Esophagus muscularis mucosa (tissue), 4 donors: ENCODE measurements around the gene CDC25B. TPM values are rescaled to one million over a fixed set of nuclear protein-coding genes. Genes with fewer than 3 reads are reported as not detected.

Experiments
- DNase-seq: peaks from one replicate; pipeline ENCODE4 v3.0.0-alpha.2; 2017; ENCODE audit errors: extremely low spot score
- H3K27ac ChIP-seq, 4 donors: fragments of 200-600 bp; sonication (generic); replicated peaks in 1 of 4; 1 replicate in 3 of 4; 2 replicates in 1 of 4; pipeline ENCODE4 v1.5.1; 2016 to 2019; ENCODE audit warnings: mild to moderate bottlenecking in 1 of 4
- H3K27me3 ChIP-seq, 4 donors: fragments of 200-600 bp; sonication (generic); one replicate each; pipeline versions ENCODE4 v1.5.1 to v1.6.0; 2016 to 2019
- H3K36me3 ChIP-seq, 4 donors: fragments of 200-600 bp; sonication (generic); one replicate each; pipeline ENCODE4 v1.5.1; 2016 to 2019
- H3K4me1 ChIP-seq, 4 donors: fragments of 200-600 bp; sonication (generic); one replicate each; pipeline ENCODE4 v1.5.1; 2016 to 2019
- H3K4me3 ChIP-seq, 4 donors: fragments of 200-600 bp; sonication (generic); 1 replicate in 2 of 4; 2 replicates in 2 of 4; pipeline ENCODE4 v1.5.1; 2016 to 2019; ENCODE audit warnings: mild to moderate bottlenecking in 4 of 4, moderate library complexity in 1 of 4
- H3K9me3 ChIP-seq, 4 donors: fragments of 200-600 bp; sonication (generic); 1 replicate in 3 of 4; 2 replicates in 1 of 4; pipeline ENCODE4 v1.5.1; 2016 to 2019
- EP300 ChIP-seq: sonication (generic); formaldehyde crosslinking; IDR thresholded peaks from one replicate; pipeline ENCODE4 v1.6.1; 2017; ENCODE audit warnings: antibody characterized with exemption
- POLR2A ChIP-seq: fragments of 450-650 bp; IDR thresholded peaks from one replicate; pipeline ENCODE4 v1.6.1; 2017; ENCODE audit warnings: antibody characterized with exemption, moderate library complexity, mild to moderate bottlenecking, low read depth
- POLR2AphosphoS5 ChIP-seq, 2 donors: sonication (generic); formaldehyde crosslinking; IDR thresholded peaks; one replicate each; pipeline ENCODE4 v1.6.1; 2017; ENCODE audit warnings: antibody characterized with exemption in 2 of 2
- WGBS: methylation state at CpG from one replicate; pipeline ENCODE4 v1.1.5; 2018; 5-methylcytosine and 5-hydroxymethylcytosine counted together
- intact Hi-C: fragments of 100-400 bp; cut with DNase I; formaldehyde crosslinking; loops from one replicate; pipeline ENCODE4 v1.15.1; 2023
- total RNA-seq, 4 donors: library from RNA; depleted of rRNA; stranded (reverse); fragments of >200 nt; gene quantifications; one replicate each; pipeline versions ENCODE4 v1.1.0 to v1.2.1, GENCODE V29; 2016
- TF ChIP-seq, protein P1 (sequence below), 3 experiments: fragments of 200-600 bp in 2 of 3; fragments of 450-650 bp in 1 of 3; sonication (generic) in 2 of 3; IDR thresholded peaks; one replicate each; pipeline ENCODE4 v1.5.1; 2017 to 2019; ENCODE audit warnings: antibody characterized with exemption in 3 of 3, mild to moderate bottlenecking in 2 of 3, moderate library complexity in 1 of 3

The CDC25B gene
- total RNA-seq, 4 donors from 2014 or later = 29.9 to 43.1 (median 35.6) TPM

DNA sequence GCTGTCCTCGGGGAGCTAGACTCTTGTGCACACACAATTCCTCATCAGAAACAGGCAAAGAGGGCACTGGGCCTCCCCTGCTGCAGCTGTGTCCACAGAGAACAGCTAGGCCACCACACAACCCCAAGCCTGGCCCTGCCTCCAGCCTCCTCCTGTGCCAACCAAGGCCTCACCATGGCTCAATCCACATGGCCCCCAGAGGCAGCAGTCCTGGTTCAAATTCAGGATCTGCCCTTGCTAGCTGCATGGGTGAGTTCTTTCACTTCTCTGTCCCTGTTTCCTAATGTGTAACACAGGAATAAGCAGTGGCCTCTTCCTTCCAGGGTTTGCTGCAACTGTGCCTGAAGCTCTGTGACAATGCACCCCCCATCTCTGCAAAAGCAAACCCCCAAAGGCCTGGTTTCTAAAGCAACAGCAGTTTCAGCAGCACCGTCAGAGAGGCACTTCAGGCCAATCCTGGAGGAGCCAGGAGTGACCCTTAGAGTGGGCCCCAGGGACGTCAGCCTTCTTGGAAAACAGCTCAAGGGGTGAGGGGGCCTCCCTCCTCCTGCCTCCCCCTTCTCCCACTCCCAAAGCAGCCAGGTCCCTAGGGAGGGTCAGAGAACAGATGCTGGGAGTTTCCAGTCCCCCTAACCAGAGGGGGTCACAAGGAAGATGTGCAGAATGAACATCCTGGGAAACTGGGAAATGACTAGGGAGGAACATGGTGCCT, 30.8 kb upstream of the CDC25B start:
- Histone ChIP-seq H3K27me3 (no peaks in the 10 kb centered on the region), H3K27ac (peak overlapping the region; percentile 76 to 97 (median 92)), H3K36me3 (peaks cover 0 to 4% (median 0%) of the 10 kb centered on the region in 4 donors), H3K9me3 (no peaks in the 10 kb centered on the region), H3K4me1 (peaks cover 28 to 88% (median 86%) of the 10 kb centered on the region in 4 donors), H3K4me3 (peak overlapping the region in 3 of 4 donors; percentile 11 to 83 (median 72))
- DNase-seq = no peak
- whole genome bisulfite sequencing = 57% methylated on average over 2 of the region's 3 CpGs
- no peak for TF ChIP-seq POLR2A
- TF ChIP-seq EP300 = no peak
- no peak for TF ChIP-seq POLR2AphosphoS5 (IDR thresholded peaks at IDR 0.05)
- TF ChIP-seq, protein P1, sequence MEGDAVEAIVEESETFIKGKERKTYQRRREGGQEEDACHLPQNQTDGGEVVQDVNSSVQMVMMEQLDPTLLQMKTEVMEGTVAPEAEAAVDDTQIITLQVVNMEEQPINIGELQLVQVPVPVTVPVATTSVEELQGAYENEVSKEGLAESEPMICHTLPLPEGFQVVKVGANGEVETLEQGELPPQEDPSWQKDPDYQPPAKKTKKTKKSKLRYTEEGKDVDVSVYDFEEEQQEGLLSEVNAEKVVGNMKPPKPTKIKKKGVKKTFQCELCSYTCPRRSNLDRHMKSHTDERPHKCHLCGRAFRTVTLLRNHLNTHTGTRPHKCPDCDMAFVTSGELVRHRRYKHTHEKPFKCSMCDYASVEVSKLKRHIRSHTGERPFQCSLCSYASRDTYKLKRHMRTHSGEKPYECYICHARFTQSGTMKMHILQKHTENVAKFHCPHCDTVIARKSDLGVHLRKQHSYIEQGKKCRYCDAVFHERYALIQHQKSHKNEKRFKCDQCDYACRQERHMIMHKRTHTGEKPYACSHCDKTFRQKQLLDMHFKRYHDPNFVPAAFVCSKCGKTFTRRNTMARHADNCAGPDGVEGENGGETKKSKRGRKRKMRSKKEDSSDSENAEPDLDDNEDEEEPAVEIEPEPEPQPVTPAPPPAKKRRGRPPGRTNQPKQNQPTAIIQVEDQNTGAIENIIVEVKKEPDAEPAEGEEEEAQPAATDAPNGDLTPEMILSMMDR (IDR thresholded peaks at IDR 0.05) = no peak
- intact Hi-C loops = no loop called here

DNA sequence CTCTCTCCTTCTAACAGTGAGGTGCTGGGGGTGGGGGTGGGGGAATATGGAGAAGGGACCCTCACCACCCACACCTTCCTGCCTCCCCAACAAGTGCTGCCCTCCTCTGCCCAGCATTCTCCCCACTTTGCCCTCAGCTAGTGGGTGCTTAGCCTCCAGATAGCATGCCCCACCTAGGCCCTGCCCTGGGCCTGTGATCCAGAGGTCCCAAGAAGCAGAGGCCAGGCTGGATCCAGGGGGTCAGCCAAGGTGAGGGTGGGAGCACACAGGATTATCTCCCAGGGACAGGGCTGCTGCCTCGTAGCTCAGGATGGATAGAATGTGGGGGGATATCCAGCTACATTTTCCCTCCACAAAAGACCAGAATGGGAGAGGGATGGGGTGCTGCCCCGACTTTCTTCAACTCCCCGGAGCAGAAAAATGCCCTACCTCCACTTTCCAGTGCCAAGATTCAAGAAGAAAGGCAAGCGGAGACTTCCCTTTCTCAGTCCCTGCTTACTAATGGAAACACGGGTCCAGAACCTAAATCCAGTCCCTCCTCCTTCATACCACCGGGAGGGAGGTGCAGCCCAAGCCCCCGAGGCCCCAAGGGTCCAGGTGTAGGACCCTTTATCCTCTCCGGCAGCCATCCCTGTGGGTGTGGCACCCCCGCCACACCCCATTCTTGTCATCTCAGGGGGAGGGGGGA, 29.5 kb upstream of the CDC25B start:
- WGBS = 11% methylated on average over 8 of the region's 9 CpGs
- intact Hi-C loops = no loop called here

DNA sequence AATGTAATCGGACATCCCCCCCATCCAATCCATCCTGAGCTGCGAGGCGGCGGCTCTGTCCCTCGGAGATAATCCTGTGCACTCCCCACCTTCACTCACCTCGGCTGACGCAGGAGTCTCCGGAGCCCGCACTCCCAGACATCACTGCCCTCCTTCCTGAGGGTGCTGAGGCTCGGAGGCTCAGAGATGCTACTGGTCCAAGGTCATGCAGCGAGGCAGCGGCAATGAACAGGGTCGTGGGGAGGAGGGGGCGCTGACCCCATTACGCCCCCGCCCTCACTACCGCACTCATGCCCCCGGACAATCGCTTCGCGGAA, 29.0 kb upstream of the CDC25B start:
- no peak for DNase-seq
- Histone ChIP-seq H3K36me3 (no peaks in the 10 kb centered on the region), H3K4me3 (peak overlapping the region; percentile 68 to 83 (median 70)), H3K27ac (peak overlapping the region; percentile 76 to 97 (median 92)), H3K4me1 (peaks cover 28 to 72% (median 70%) of the 10 kb centered on the region in 4 donors), H3K9me3 (no peaks in the 10 kb centered on the region), H3K27me3 (no peaks in the 10 kb centered on the region)
- WGBS = 0% methylated on average over 3 of the region's 21 CpGs
- TF ChIP-seq, protein P1 (IDR thresholded peaks at IDR 0.05) = no peak
- no peak for TF ChIP-seq EP300
- TF ChIP-seq POLR2AphosphoS5 (IDR thresholded peaks at IDR 0.05) = no peak
- no peak for TF ChIP-seq POLR2A
- intact Hi-C loops = no loop called here

More for the DNA sequence above, 29.5 kb upstream of the CDC25B start:
- no peak for TF ChIP-seq POLR2A
- H3K4me3 ChIP-seq = peak overlapping the region; percentile 68 to 83 (median 70)
- H3K9me3 ChIP-seq = no peaks in the 10 kb centered on the region
- peaks cover 0 to 3% (median 0%) of the 10 kb centered on the region in 4 donors for H3K36me3 ChIP-seq
- peak overlapping the region; percentile 76 to 97 (median 92) for H3K27ac ChIP-seq
- no peaks in the 10 kb centered on the region for H3K27me3 ChIP-seq
- H3K4me1 ChIP-seq = peaks cover 28 to 77% (median 75%) of the 10 kb centered on the region in 4 donors
- DNase-seq = no peak

DNA sequence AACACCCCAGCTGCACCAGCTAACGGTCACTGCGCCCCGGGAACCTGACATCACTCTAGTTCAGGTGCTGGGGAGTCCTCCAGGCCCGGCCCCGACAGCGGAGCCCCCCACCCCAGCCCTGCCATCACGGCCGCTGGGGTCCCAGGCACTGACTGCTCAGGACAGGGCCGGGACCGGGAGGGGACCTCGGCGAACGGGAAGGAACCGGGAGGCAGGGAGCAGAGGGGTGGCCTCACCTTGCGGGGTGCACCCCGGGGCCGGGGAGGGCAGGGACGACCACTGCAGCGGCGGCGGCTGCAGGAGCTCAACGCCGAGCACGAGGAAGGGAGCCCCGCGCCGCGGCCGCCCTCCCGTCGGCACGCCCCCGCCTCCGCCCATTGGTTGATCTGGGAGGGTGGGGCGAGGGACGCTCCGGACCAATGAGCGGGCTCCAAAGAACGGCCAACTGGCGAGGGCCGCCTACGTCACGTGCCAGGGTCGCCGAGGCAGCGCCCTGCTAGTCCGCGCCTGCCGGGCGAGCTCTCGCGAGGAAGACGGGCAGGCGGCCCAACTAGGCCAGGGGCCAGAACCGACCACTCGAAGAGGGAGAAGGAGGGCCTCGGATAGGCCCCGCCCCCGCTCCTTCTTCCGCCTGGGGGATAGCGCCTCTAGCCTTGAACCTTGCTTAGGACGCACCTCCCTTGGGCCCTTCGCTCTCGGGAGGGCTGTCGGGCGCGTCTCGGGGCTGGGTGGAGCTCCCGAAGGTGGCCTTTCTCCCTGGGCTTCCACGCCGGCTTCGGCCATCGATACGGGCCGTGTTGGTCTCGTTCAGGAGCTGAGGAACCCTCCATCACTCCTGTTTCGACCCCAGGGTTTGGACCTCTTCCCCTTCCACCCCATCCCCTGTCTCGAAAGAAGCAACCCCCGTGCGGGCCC, 28.4 kb upstream of the CDC25B start, which contains the start of gene ADISSP:
TSS of gene ADISSP (minus strand) at position 327 of the 915 bp plus-strand sequence. CDS start 7,653 bp downstream, outside the sequence.
- H3K27ac ChIP-seq = peak within 1 kb of the TSS; percentile 91 to 97 (median 93)
- H3K4me3 ChIP-seq = peak within 1 kb of the TSS; percentile 68 to 83 (median 70)
- intact Hi-C loops = no loop called here
- no peaks in the 10 kb centered on the region for H3K9me3 ChIP-seq
- H3K27me3 ChIP-seq = no peaks in the 10 kb centered on the region
- DNase-seq = peak; percentile 100
- no peaks in the 10 kb centered on the region for H3K36me3 ChIP-seq
- H3K4me1 ChIP-seq = peaks cover 28 to 66% (median 63%) of the 10 kb centered on the region in 4 donors
- TF ChIP-seq, protein P1 (IDR thresholded peaks at IDR 0.05) = peak in 2 of 3 experiments; percentile 10 to 23
- TF ChIP-seq POLR2AphosphoS5 (IDR thresholded peaks at IDR 0.05) = peak; percentile 90 to 95
- TF ChIP-seq EP300 = no peak
- TF ChIP-seq POLR2A = no peak
- 0% methylated on average over 17 of the region's 80 CpGs for WGBS
